ENCODE measurements around the gene SKIC3.

GRCh38 chr5:95543017-95543705, 11.6 kb downstream of the SKIC3 start:
- TF ChIP-seq CTCF (IDR thresholded peaks at IDR 0.05): no peak
- TF ChIP-seq POLR2A (IDR thresholded peaks at IDR 0.05): no peak
